IMR-90 (cell line): ENCODE measurements around the gene SELENOS. TPM values are rescaled to one million over a fixed set of nuclear protein-coding genes. Genes with fewer than 3 reads are reported as not detected.

Experiments
- ATAC-seq: fragments of 200-7000 bp; cut with Tn5 transposase; 2 replicates; pipeline ENCODE4 v1.9.1; 2020; ENCODE audit warnings: low read depth, mild to moderate bottlenecking, moderate library complexity
- BruUV-seq: library from RNA; stranded (reverse); fragments of 400-500 nt; replicated peaks from 2 replicates; lab custom pipeline; 2021; lab: Mats Ljungman, UMichigan
- CTCF ChIA-PET: fragments of 300-600 bp; formaldehyde crosslinking; extraction: SDS; loops from one replicate; lab custom pipeline; 2021; ENCODE audit warnings: antibody characterized with exemption; lab: Yijun Ruan, JAX
- POLR2A ChIA-PET: fragments of 300-600 bp; sonication (Branson Sonifier 250); formaldehyde crosslinking; loops from one replicate; lab custom pipeline; 2022; ENCODE audit warnings: antibody characterized with exemption; ENCODE audit not compliant: unreplicated experiment; lab: Charles Lee
- DNase-seq: peaks from one replicate; pipeline ENCODE4 v3.0.0; 2013
- H2AFZ ChIP-seq: replicated peaks from 2 replicates; pipeline ENCODE3; 2013; ENCODE audit warnings: low read length, mild to moderate bottlenecking; ENCODE audit not compliant: poor library complexity
- H2AK5ac ChIP-seq: 2 replicates; pipeline ENCODE4 v1.6.1; 2013; ENCODE audit warnings: low read depth, low read length, inconsistent platforms
- H2AK9ac ChIP-seq: replicated peaks from 2 replicates; pipeline ENCODE3; 2013; ENCODE audit warnings: mild to moderate bottlenecking, low read depth, low read length, moderate library complexity; ENCODE audit not compliant: poor library complexity
- H2BK120ac ChIP-seq: 2 replicates; pipeline ENCODE4 v1.6.1; 2013; ENCODE audit warnings: low read depth, low read length, inconsistent platforms
- H2BK15ac ChIP-seq: 3 replicates; pipeline ENCODE4 v1.6.1; 2013; ENCODE audit warnings: low read depth, low read length, inconsistent platforms
- H2BK20ac ChIP-seq: 2 replicates; pipeline ENCODE4 v1.6.1; 2013; ENCODE audit warnings: low read depth, mild to moderate bottlenecking, inconsistent platforms, low read length, moderate library complexity
- H2BK5ac ChIP-seq: 2 replicates; pipeline ENCODE4 v1.6.1; 2013; ENCODE audit warnings: mild to moderate bottlenecking, low read depth, low read length, inconsistent platforms; ENCODE audit not compliant: poor library complexity, severe bottlenecking
- H3K14ac ChIP-seq: replicated peaks from 2 replicates; pipeline ENCODE4 v1.6.1; 2013; ENCODE audit warnings: low read depth, low read length, inconsistent platforms
- H3K18ac ChIP-seq: 2 replicates; pipeline ENCODE4 v1.6.1; 2013; ENCODE audit warnings: low read depth, low read length, control low read depth
- H3K23ac ChIP-seq: 2 replicates; pipeline ENCODE4 v1.6.1; 2013; ENCODE audit warnings: low read depth, low read length, inconsistent platforms
- H3K27ac ChIP-seq: 2 replicates; pipeline ENCODE4 v1.5.1; 2013; ENCODE audit warnings: mild to moderate bottlenecking, control low read depth, low read length; ENCODE audit not compliant: insufficient read depth
- H3K27me3 ChIP-seq: 2 replicates; pipeline ENCODE4 v1.6.1; 2013; ENCODE audit warnings: low read length; ENCODE audit not compliant: control insufficient read depth, insufficient read depth
- H3K36me3 ChIP-seq: 2 replicates; pipeline ENCODE4 v1.6.1; 2013; ENCODE audit warnings: low read length, mixed read lengths; ENCODE audit not compliant: control insufficient read depth, insufficient read depth
- H3K4ac ChIP-seq: 2 replicates; pipeline ENCODE4 v1.6.1; 2013; ENCODE audit warnings: low read depth, low read length, inconsistent platforms
- H3K4me1 ChIP-seq: 2 replicates; pipeline ENCODE4 v1.6.1; 2013; ENCODE audit warnings: low read length, mixed read lengths; ENCODE audit not compliant: control insufficient read depth, insufficient read depth
- H3K4me2 ChIP-seq: 2 replicates; pipeline ENCODE4 v1.6.1; 2013; ENCODE audit warnings: low read depth, mild to moderate bottlenecking, control low read depth, low read length, moderate library complexity
- H3K4me3 ChIP-seq: 2 replicates; pipeline ENCODE4 v1.5.1; 2013; ENCODE audit warnings: low read depth, mild to moderate bottlenecking, control low read depth, low read length, moderate library complexity; ENCODE audit not compliant: insufficient read depth
- H3K56ac ChIP-seq: 2 replicates; pipeline ENCODE4 v1.6.1; 2013; ENCODE audit warnings: low read length, inconsistent platforms; ENCODE audit not compliant: insufficient read depth; ENCODE audit errors: extremely low read depth
- H3K79me1 ChIP-seq, 2 experiments: 2 replicates each; pipeline ENCODE4 v1.6.1; 2013; ENCODE audit warnings: low read length in 2 of 2, inconsistent platforms in 1 of 2, low read depth in 1 of 2
- H3K9ac ChIP-seq: 2 replicates; pipeline ENCODE4 v1.6.1; 2013; ENCODE audit warnings: low read depth, low read length, control low read depth
- H3K9me1 ChIP-seq: 2 replicates; pipeline ENCODE4 v1.6.1; 2013; ENCODE audit warnings: low read length, inconsistent platforms; ENCODE audit not compliant: insufficient read depth
- H3K9me3 ChIP-seq: 2 replicates; pipeline ENCODE4 v1.6.1; 2013; ENCODE audit warnings: low read length; ENCODE audit not compliant: control insufficient read depth, insufficient read depth
- H4K20me1 ChIP-seq: 2 replicates; pipeline ENCODE4 v1.6.1; 2013; ENCODE audit warnings: low read length, inconsistent platforms; ENCODE audit not compliant: insufficient read depth
- H4K5ac ChIP-seq: 2 replicates; pipeline ENCODE4 v1.6.1; 2013; ENCODE audit warnings: mild to moderate bottlenecking, low read depth, low read length, control low read depth
- H4K8ac ChIP-seq, 2 experiments: 2 replicates each; pipeline ENCODE4 v1.6.1; 2013; ENCODE audit warnings: low read depth in 2 of 2, low read length in 2 of 2, control low read depth in 1 of 2, inconsistent platforms in 1 of 2
- H4K91ac ChIP-seq: 2 replicates; pipeline ENCODE4 v1.6.1; 2013; ENCODE audit warnings: low read depth, low read length, inconsistent platforms; ENCODE audit not compliant: insufficient read depth
- BHLHE40 ChIP-seq: fragments of 150-350 bp; IDR thresholded peaks from 2 replicates; pipeline ENCODE4 v1.6.1; 2016; ENCODE audit warnings: mild to moderate bottlenecking, low read depth, low read length
- CEBPB ChIP-seq: IDR thresholded peaks from 2 replicates; pipeline ENCODE4 v1.6.1; 2012; ENCODE audit warnings: low read depth, low read length, improper control_type of control experiment
- CHD1 ChIP-seq: IDR thresholded peaks from 2 replicates; pipeline ENCODE4 v1.6.1; 2012; ENCODE audit warnings: low read depth, low read length, improper control_type of control experiment
- MAFK ChIP-seq: IDR thresholded peaks from 2 replicates; pipeline ENCODE4 v1.6.1; 2012; ENCODE audit warnings: low read depth, low read length, improper control_type of control experiment
- MAZ ChIP-seq: IDR thresholded peaks from 2 replicates; pipeline ENCODE4 v1.6.1; 2012; ENCODE audit warnings: low read depth, mild to moderate bottlenecking, low read length, improper control_type of control experiment, moderate library complexity, borderline replicate concordance
- NFE2L2 ChIP-seq: fragments of 150-350 bp; IDR thresholded peaks from 2 replicates; pipeline ENCODE4 v1.6.1; 2016; ENCODE audit warnings: low read depth, mild to moderate bottlenecking, low read length
- POLR2A ChIP-seq: IDR thresholded peaks from 2 replicates; pipeline ENCODE4 v1.6.1; 2012; ENCODE audit warnings: mild to moderate bottlenecking, low read depth, low read length
- RCOR1 ChIP-seq: IDR thresholded peaks from 2 replicates; pipeline ENCODE4 v1.6.1; 2012; ENCODE audit warnings: mild to moderate bottlenecking, low read length, improper control_type of control experiment; ENCODE audit not compliant: insufficient replicate concordance
- RFX5 ChIP-seq: IDR thresholded peaks from 2 replicates; pipeline ENCODE4 v1.8.0; 2012; ENCODE audit warnings: low read depth, mild to moderate bottlenecking, low read length, moderate library complexity
- SMC3 ChIP-seq: fragments of 150-350 bp; IDR thresholded peaks from 2 replicates; pipeline ENCODE4 v1.6.1; 2016; ENCODE audit warnings: low read depth, mild to moderate bottlenecking, antibody characterized with exemption, low read length, moderate library complexity
- WGBS, 2 experiments: methylation state at CpG; one replicate each; pipeline versions ENCODE4 v1.1.5 to v1.1.7; 2013; ENCODE audit warnings: missing lambda C conversion rate in 2 of 2; ENCODE audit not compliant: insufficient read length in 1 of 2; ENCODE audit errors: extremely low coverage in 2 of 2; 5-methylcytosine and 5-hydroxymethylcytosine counted together
- dilution Hi-C: fragments of 300-500 bp; cut with HindIII; formaldehyde crosslinking; loops from one replicate; pipeline ENCODE4 v1.14.3; 2018; ENCODE audit warnings: low sequenced_read_pairs; ENCODE audit not compliant: unreplicated experiment
- in situ Hi-C: fragments of 300-500 bp; cut with MboI; formaldehyde crosslinking; loops from 3 replicates; pipeline ENCODE4 v1.14.3; 2019; ENCODE audit warnings: low sequenced_read_pairs, inconsistent platforms, mixed read lengths
- intact Hi-C: fragments of 100-400 bp; cut with micrococcal nuclease; formaldehyde crosslinking; loops from 2 replicates; pipeline ENCODE4 v1.10.0; 2022
- polyA plus RNA-seq, 3 experiments: library from polyadenylated mRNA; depleted of rRNA; stranded (reverse); fragments of >200 nt; gene quantifications; 2 replicates each; pipeline ENCODE4 v1.2.3, GENCODE V29; 2012; ENCODE audit warnings: low replicate concordance in 1 of 3
- total RNA-seq: library from RNA; depleted of rRNA; stranded (reverse); fragments of >200 nt; gene quantifications from 2 replicates; pipeline ENCODE4 v1.2.3, GENCODE V29; 2012
- TF ChIP-seq, protein P1 (sequence below): fragments of 150-350 bp; IDR thresholded peaks from 2 replicates; pipeline ENCODE4 v1.6.1; 2017; ENCODE audit warnings: mild to moderate bottlenecking, antibody characterized with exemption, low read length, low read depth
- TF ChIP-seq, protein P2 (sequence below): fragments of 150-350 bp; IDR thresholded peaks from 2 replicates; pipeline ENCODE4 v1.6.1; 2016; ENCODE audit warnings: low read depth, mild to moderate bottlenecking, low read length, moderate library complexity, borderline replicate concordance

The SELENOS gene
- total and polyA plus RNA-seq, 2 of the 4 experiments (the other 2 are of a cell fraction) = 39.8 to 77.1 TPM

DNA sequence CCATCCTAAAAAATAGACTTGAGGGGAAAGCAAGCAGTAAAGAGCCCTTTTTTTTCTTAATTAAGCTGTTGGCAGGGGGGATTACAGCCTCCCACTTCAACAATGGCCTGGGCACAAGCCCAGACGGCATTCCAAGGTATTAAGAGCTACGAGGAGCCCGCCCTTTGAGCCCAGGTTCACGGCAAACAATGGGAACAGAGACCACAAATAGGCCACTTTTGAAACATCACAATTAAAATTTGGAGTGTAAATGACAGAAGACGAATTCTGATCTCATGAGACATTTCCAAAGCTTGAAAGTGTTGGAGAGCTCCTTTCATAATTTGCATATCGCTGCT lies 34.3 kb downstream of the SELENOS start:
- Histone ChIP-seq H3K14ac (no peak overlapping the region), H2BK15ac (no peak overlapping the region), H2BK5ac (no peak overlapping the region), H4K8ac (no peak overlapping the region), H3K56ac (no peak overlapping the region), H3K23ac (no peak overlapping the region), H3K4me1 (peaks cover 37% of the 10 kb centered on the region), H4K20me1 (peaks cover 99% of the 10 kb centered on the region), H2BK20ac (no peak overlapping the region), H3K9me1 (peaks cover 42% of the 10 kb centered on the region), H3K9ac (no peak overlapping the region), H3K4me3 (no peak overlapping the region), H3K4ac (no peak overlapping the region), H2AK5ac (no peak overlapping the region), H3K79me1 (peaks cover 4 to 74% of the 10 kb centered on the region in 2 experiments; a peak in 2 of 4 replicates), H2BK120ac (no peak overlapping the region), H4K5ac (no peak overlapping the region), H2AFZ (no peak overlapping the region), H3K9me3 (no peaks in the 10 kb centered on the region), H3K36me3 (peaks cover 16% of the 10 kb centered on the region), H3K27me3 (no peaks in the 10 kb centered on the region), H3K27ac (no peak overlapping the region), H4K91ac (no peak overlapping the region), H2AK9ac (no peak overlapping the region), H3K18ac (no peak overlapping the region), H3K4me2 (no peak overlapping the region)
- intact Hi-C loops (loop anchor here (5.0 kb wide), 1 partner anchor 36 kb away; no protein-coding TSS in a partner anchor), in situ Hi-C loops (no loop called here), dilution Hi-C loops (no loop called here)
- no TSS peak for BruUV-seq
- 90% methylated on average over 2 of the region's 6 CpGs; no CpG with 5 or more reads in 1 of the 2 experiments for WGBS, 2 experiments
- no peak for TF ChIP-seq MAFK
- TF ChIP-seq RFX5 = no peak
- no peak for TF ChIP-seq CHD1
- TF ChIP-seq SMC3 = no peak
- TF ChIP-seq CEBPB = no peak
- TF ChIP-seq, protein P1, sequence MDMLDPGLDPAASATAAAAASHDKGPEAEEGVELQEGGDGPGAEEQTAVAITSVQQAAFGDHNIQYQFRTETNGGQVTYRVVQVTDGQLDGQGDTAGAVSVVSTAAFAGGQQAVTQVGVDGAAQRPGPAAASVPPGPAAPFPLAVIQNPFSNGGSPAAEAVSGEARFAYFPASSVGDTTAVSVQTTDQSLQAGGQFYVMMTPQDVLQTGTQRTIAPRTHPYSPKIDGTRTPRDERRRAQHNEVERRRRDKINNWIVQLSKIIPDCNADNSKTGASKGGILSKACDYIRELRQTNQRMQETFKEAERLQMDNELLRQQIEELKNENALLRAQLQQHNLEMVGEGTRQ = no peak
- no peak for TF ChIP-seq NFE2L2
- no peak for TF ChIP-seq RCOR1
- TF ChIP-seq BHLHE40 = no peak
- TF ChIP-seq, protein P2, sequence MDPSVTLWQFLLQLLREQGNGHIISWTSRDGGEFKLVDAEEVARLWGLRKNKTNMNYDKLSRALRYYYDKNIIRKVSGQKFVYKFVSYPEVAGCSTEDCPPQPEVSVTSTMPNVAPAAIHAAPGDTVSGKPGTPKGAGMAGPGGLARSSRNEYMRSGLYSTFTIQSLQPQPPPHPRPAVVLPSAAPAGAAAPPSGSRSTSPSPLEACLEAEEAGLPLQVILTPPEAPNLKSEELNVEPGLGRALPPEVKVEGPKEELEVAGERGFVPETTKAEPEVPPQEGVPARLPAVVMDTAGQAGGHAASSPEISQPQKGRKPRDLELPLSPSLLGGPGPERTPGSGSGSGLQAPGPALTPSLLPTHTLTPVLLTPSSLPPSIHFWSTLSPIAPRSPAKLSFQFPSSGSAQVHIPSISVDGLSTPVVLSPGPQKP = no peak
- TF ChIP-seq POLR2A = no peak
- TF ChIP-seq MAZ = no peak
- ChIA-PET POLR2A (no interaction called here), CTCF (no interaction called here)
- DNase-seq = no peak
- ATAC-seq = no peak
